ENCODE results near the gene FAM83B.

FAM83B gene

DNA sequence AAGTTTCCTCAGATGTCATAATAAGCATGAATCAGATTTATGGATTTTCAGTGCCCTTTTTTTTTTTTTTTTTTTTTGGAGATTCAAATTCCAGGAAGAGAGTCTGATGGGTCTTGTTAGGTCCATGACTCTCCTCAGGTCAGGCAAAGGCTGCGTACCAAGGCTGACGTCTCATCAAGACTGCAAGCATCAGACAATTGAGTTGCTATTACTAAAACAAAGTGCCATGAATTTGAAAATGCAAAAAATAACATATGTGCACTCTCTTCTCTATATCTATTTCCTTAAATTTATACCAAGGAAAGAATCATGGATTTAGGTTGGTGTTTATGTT, 134.7 kb downstream of the FAM83B start:
- DNase-seq (ENCODE audit: low spot score): no peak

DNA sequence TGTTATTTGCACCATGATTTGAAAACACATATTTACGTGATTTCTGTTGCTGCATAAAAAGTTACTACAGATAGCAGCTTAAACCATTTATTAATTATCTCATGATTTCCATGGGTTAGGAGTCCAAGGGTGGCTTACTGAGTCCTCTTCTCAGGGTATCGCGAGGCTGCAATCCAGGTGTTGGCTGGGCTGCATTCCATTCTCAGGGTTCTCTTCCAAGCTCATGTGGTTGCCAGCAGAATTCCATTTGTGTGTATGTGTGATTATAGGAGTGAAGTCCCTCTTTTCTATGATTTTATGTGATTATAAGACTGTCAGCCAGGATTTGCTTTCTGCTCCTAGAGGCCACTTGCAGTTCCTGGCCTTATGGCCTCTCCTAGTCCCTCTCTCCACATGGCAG, 135.1 kb downstream of the FAM83B start:
- no peak for DNase-seq (ENCODE audit: low spot score)

GRCh38 chr6:54987633-54988290, 141.2 kb downstream of the FAM83B start:
- DNase-seq (ENCODE audit: low spot score): no peak

- DNase-seq (ENCODE audit: low spot score): no peak
Observed at GRCh38 chr6:54988576-54988975, 142.0 kb downstream of the FAM83B start.

GRCh38 chr6:54990001-54990400, 143.4 kb downstream of the FAM83B start:
- DNase-seq (ENCODE audit: low spot score): no peak
